Thyroid gland (tissue), 4 donors: ENCODE measurements around the gene CYFIP1.

Experiments used
- CTCF ChIP-seq, 6 experiments: fragments of 200-600 bp in 3 of 6; fragments of 450-650 bp in 3 of 6; sonication (generic) in 3 of 6; IDR thresholded peaks; one replicate each; pipeline ENCODE4 v1.5.1; 2016 to 2019; ENCODE audit warnings: antibody characterized with exemption in 6 of 6, mild to moderate bottlenecking in 2 of 6, inconsistent platforms in 1 of 6, moderate library complexity in 1 of 6
- POLR2A ChIP-seq, 2 donors: fragments of 450-650 bp; IDR thresholded peaks; one replicate each; pipeline ENCODE4 v1.6.1; 2017; ENCODE audit warnings: antibody characterized with exemption in 2 of 2, mild to moderate bottlenecking in 2 of 2, moderate library complexity in 1 of 2

GRCh38 chr15:22936577-22937472 lies 43.3 kb downstream of the CYFIP1 start:
- no peak for TF ChIP-seq CTCF (IDR thresholded peaks at IDR 0.05)
- TF ChIP-seq POLR2A (IDR thresholded peaks at IDR 0.05) = no peak
